Spleen (tissue), 7 donors: ENCODE results near the gene PGM2.

ENCODE experiments used
- CTCF ChIP-seq, 11 experiments: fragments of 200-600 bp in 7 of 11; fragments of 450-650 bp in 4 of 11; sonication (generic) in 4 of 11; IDR thresholded peaks in 8 of 11; conservative IDR thresholded peaks in 3 of 11; 1 replicate in 7 of 11; 2 replicates in 4 of 11; pipeline versions ENCODE4 v1.4.0 to v1.8.0; 2016 to 2021; ENCODE audit warnings: antibody characterized with exemption in 11 of 11, inconsistent platforms in 4 of 11, mild to moderate bottlenecking in 1 of 11
- POLR2A ChIP-seq, 3 donors: fragments of 450-650 bp; IDR thresholded peaks; one replicate each; pipeline ENCODE4 v1.5.1; 2017; ENCODE audit warnings: antibody characterized with exemption in 3 of 3, mild to moderate bottlenecking in 1 of 3
- donor health status: DM: no; HTN: no; CAD: no; lungs with moderate emphysema.
- donor health status: DM: no; HTN: no; CAD: no.
- donor health status: DM: no; HTN: no; CAD: no.

GRCh38 chr4:37821953-37822605 lies 4.4 kb upstream of the PGM2 start:
- TF ChIP-seq POLR2A (IDR thresholded peaks at IDR 0.05) = no peak
- TF ChIP-seq CTCF (IDR thresholded peaks at IDR 0.05 in 8 of 11, conservative IDR thresholded peaks at IDR 0.05 in 3 of 11) = no peak
